ENCODE results near the gene ELMOD2. TPM values are rescaled to one million over a fixed set of nuclear protein-coding genes. Genes with fewer than 3 reads are reported as not detected.
"Not testable (repeated sequence)": the region's sequence is repeated elsewhere in the genome, so short reads cannot be mapped to it uniquely, and the experiment has no call there.

Gene ELMOD2
- total RNA-seq = 10 to 100 TPM; 23.0 to 25.7 TPM
- polyA plus RNA-seq = 10 to 100 TPM in 1 of 2 donors, 1 to 10 TPM in 1; 7.9 to 16.8 TPM
- long read RNA-seq, donor 1, full-length matches to known transcripts = 3 of 6 reads
- long read RNA-seq, donor 1, partial matches to known transcripts = 0 of 6 reads
- long read RNA-seq, donor 1, other reads (novel, unspliced or antisense) = 3 of 6 reads
- long read RNA-seq, donor 2, full-length matches to known transcripts = 4 of 6 reads
- long read RNA-seq, donor 2, partial matches to known transcripts = 0 of 6 reads
- long read RNA-seq, donor 2, other reads (novel, unspliced or antisense) = 2 of 6 reads

GRCh38 chr4:140523857-140524742, at the start of gene ELMOD2:
Gene ELMOD2 (plus strand): TSS chr4:140524168. CDS start chr4:140525429, 1,261 bp downstream.
- intact Hi-C loops (cut with DNase I) = loop anchor here (5.0 to 10.0 kb wide), 2 partner anchors 152 to 331 kb away; partner anchors contain the start of gene SCOC (in 2 of the 2)
- Histone ChIP-seq H3K27ac (ENCODE audit: low read depth in 1 of 2, low read length in 2 of 2) (no peak within 1 kb of the TSS), H3K9me3 (ENCODE audit: control insufficient read depth, low read length) (no peaks in the 10 kb centered on the region), H3K4me3 (ENCODE audit: low read length in 2 of 2) (peak within 1 kb of the TSS; percentile 20 to 77), H3K4me1 (ENCODE audit: control insufficient read depth in 1 of 2, insufficient read depth in 2 of 2, low read length in 2 of 2) (no peaks in the 10 kb centered on the region), H3K27me3 (ENCODE audit: control insufficient read depth in 1 of 2, insufficient read depth in 2 of 2, low read length in 1 of 2) (no peaks in the 10 kb centered on the region), H3K36me3 (ENCODE audit: control insufficient read depth in 1 of 2, insufficient read depth in 2 of 2, low read length in 1 of 2) (no peaks in the 10 kb centered on the region)
- ATAC-seq (ENCODE audit: low FRiP score) = peak; percentile 100
- WGBS, 2 donors = 0 to 1% methylated on average over 72 to 77 of the region's 77 CpGs
- DNase-seq = peak; percentile 100

DNA sequence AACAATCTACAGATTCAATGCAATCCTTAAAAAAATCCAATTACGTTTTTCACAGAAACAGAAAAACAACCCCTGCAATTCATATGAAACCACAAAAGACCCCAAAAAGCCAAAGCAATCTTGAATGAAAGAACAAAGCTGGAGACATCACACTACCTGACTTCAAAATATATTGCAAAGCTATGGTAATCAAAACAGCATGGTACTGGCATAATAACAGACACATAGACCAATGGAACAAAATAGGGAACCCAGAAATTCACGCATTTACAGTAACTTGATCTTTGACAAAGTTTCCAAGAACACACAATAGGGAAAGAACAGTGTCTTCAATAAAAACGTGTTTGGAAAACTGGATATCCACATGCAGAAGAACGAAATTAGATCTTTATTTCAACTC, 40.5 kb upstream of the ELMOD2 start:
- Histone ChIP-seq H3K4me3 (ENCODE audit: low read length in 2 of 2) (no peak overlapping the region), H3K27me3 (ENCODE audit: control insufficient read depth in 1 of 2, insufficient read depth in 2 of 2, low read length in 1 of 2) (no peaks in the 10 kb centered on the region), H3K36me3 (ENCODE audit: control insufficient read depth in 1 of 2, insufficient read depth in 2 of 2, low read length in 1 of 2) (no peaks in the 10 kb centered on the region), H3K9me3 (ENCODE audit: control insufficient read depth, low read length) (no peaks in the 10 kb centered on the region), H3K27ac (ENCODE audit: low read depth in 1 of 2, low read length in 2 of 2) (no peak overlapping the region), H3K4me1 (ENCODE audit: control insufficient read depth in 1 of 2, insufficient read depth in 2 of 2, low read length in 2 of 2) (no peaks in the 10 kb centered on the region)
- WGBS, 2 donors = 87 to 88% methylated on average over 4 of the region's 4 CpGs
- DNase-seq (no peak), ATAC-seq (ENCODE audit: low FRiP score) (no peak)
- intact Hi-C loops (cut with DNase I) = no loop called here

DNA sequence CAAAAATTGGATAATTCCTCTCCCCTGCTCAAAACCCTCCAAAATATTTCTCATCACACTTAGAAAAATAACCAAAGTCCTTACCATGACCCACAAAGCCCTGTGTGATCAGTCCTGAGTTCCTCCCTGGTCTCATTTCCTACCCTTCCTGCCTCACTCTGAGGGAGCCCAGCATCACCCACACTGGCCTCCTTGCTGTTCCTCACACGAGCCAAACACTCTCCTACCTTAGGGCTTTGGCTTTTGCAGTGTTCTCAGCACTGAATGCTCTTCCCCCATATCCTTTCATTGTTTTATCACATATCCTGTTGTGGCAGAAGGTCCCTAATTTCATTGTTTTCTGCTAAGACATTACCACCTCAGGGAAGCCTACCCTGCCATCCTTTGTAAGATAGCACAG, 38.0 kb upstream of the ELMOD2 start:
- WGBS, 2 donors = 29 to 59% methylated on average over 1 of the region's 1 CpG
- ATAC-seq (ENCODE audit: low FRiP score) = no peak
- intact Hi-C loops (cut with DNase I) = no loop called here

DNA sequence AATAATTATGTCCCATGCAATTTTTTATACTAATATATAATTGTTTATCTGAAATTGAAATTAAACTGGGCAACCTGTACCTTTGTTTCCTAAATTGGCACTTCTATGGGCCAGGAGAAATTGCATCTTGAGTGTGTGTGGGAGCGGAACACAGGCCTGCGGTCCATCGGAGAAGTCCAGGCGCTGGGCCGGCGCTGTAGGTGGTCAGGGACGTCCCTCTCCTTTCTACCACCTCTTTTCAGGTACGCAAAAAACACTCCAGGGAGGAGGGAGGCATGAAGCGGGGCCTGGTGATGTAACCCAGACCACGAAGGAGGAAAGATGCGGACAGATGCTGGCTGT, 26.6 kb upstream of the ELMOD2 start:
- WGBS, 2 donors = 87 to 94% methylated on average over 11 of the region's 11 CpGs
- Histone ChIP-seq H3K27me3 (ENCODE audit: control insufficient read depth in 1 of 2, insufficient read depth in 2 of 2, low read length in 1 of 2) (peaks cover 0 to 2% of the 10 kb centered on the region in 2 donors), H3K27ac (ENCODE audit: low read depth in 1 of 2, low read length in 2 of 2) (no peak overlapping the region), H3K36me3 (ENCODE audit: control insufficient read depth in 1 of 2, insufficient read depth in 2 of 2, low read length in 1 of 2) (no peaks in the 10 kb centered on the region), H3K9me3 (ENCODE audit: control insufficient read depth, low read length) (peaks cover 1% of the 10 kb centered on the region), H3K4me3 (ENCODE audit: low read length in 2 of 2) (no peak overlapping the region), H3K4me1 (ENCODE audit: control insufficient read depth in 1 of 2, insufficient read depth in 2 of 2, low read length in 2 of 2) (no peaks in the 10 kb centered on the region)
- intact Hi-C loops (cut with DNase I) = no loop called here
- DNase-seq (no peak), ATAC-seq (ENCODE audit: low FRiP score) (no peak)

More for the DNA sequence above, 38.0 kb upstream of the ELMOD2 start:
- Histone ChIP-seq H3K27ac (ENCODE audit: low read depth in 1 of 2, low read length in 2 of 2) (no peak overlapping the region), H3K4me3 (ENCODE audit: low read length in 2 of 2) (no peak overlapping the region), H3K4me1 (ENCODE audit: control insufficient read depth in 1 of 2, insufficient read depth in 2 of 2, low read length in 2 of 2) (no peaks in the 10 kb centered on the region), H3K27me3 (ENCODE audit: control insufficient read depth in 1 of 2, insufficient read depth in 2 of 2, low read length in 1 of 2) (no peaks in the 10 kb centered on the region), H3K36me3 (ENCODE audit: control insufficient read depth in 1 of 2, insufficient read depth in 2 of 2, low read length in 1 of 2) (no peaks in the 10 kb centered on the region), H3K9me3 (ENCODE audit: control insufficient read depth, low read length) (no peaks in the 10 kb centered on the region)
- no peak for DNase-seq

- H3K4me3 ChIP-seq (ENCODE audit: low read length in 2 of 2) = peak within 1 kb of the TSS in 1 of 2 donors; percentile 27
- H3K36me3 ChIP-seq (ENCODE audit: control insufficient read depth in 1 of 2, insufficient read depth in 2 of 2, low read length in 1 of 2) = no peaks in the 10 kb centered on the region
- ATAC-seq (ENCODE audit: low FRiP score) (no peak), DNase-seq (no peak)
- peaks cover 0 to 2% of the 10 kb centered on the region in 2 donors for H3K27me3 ChIP-seq (ENCODE audit: control insufficient read depth in 1 of 2, insufficient read depth in 2 of 2, low read length in 1 of 2)
- no peak within 1 kb of the TSS for H3K27ac ChIP-seq (ENCODE audit: low read depth in 1 of 2, low read length in 2 of 2)
- H3K4me1 ChIP-seq (ENCODE audit: control insufficient read depth in 1 of 2, insufficient read depth in 2 of 2, low read length in 2 of 2) = no peaks in the 10 kb centered on the region
- H3K9me3 ChIP-seq (ENCODE audit: control insufficient read depth, low read length) = peaks cover 1% of the 10 kb centered on the region
- intact Hi-C loops (cut with DNase I) = no loop called here
- WGBS, 2 donors = 7 to 8% methylated on average over 41 to 68 of the region's 68 CpGs
Measured at GRCh38 chr4:140497747-140498636, 26.0 kb upstream of the ELMOD2 start, which contains the start of gene MGAT4D. Gene MGAT4D (minus strand): TSS chr4:140498293. CDS start chr4:140498222, 71 bp downstream.

DNA sequence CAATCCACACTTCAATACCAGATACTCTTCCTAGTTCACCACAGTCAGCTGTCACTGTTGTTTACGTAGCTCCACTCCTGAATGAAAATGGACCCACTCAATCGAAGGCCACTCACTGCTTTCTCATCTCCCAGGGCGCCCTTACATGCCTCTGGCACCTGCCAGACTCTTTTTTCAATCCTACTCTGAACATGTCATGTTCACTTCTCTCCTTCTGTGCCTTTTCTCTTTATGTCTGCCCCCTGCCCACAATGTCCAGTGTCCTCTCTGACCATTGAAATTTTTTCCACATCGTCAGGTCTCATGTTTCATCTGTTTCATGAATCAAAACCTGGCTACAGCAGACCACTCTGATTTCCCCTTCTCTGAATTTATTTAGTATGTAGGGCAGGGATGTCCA, 24.6 kb upstream of the ELMOD2 start:
- Histone ChIP-seq H3K36me3 (ENCODE audit: control insufficient read depth in 1 of 2, insufficient read depth in 2 of 2, low read length in 1 of 2) (no peaks in the 10 kb centered on the region), H3K9me3 (ENCODE audit: control insufficient read depth, low read length) (peaks cover 1% of the 10 kb centered on the region), H3K4me3 (ENCODE audit: low read length in 2 of 2) (no peak overlapping the region), H3K4me1 (ENCODE audit: control insufficient read depth in 1 of 2, insufficient read depth in 2 of 2, low read length in 2 of 2) (no peaks in the 10 kb centered on the region), H3K27ac (ENCODE audit: low read depth in 1 of 2, low read length in 2 of 2) (no peak overlapping the region), H3K27me3 (ENCODE audit: control insufficient read depth in 1 of 2, insufficient read depth in 2 of 2, low read length in 1 of 2) (peaks cover 0 to 2% of the 10 kb centered on the region in 2 donors)
- WGBS, 2 donors = 86 to 87% methylated on average over 4 of the region's 4 CpGs
- intact Hi-C loops (cut with DNase I) = no loop called here
- no peak for ATAC-seq (ENCODE audit: low FRiP score)
- DNase-seq = no peak

DNA sequence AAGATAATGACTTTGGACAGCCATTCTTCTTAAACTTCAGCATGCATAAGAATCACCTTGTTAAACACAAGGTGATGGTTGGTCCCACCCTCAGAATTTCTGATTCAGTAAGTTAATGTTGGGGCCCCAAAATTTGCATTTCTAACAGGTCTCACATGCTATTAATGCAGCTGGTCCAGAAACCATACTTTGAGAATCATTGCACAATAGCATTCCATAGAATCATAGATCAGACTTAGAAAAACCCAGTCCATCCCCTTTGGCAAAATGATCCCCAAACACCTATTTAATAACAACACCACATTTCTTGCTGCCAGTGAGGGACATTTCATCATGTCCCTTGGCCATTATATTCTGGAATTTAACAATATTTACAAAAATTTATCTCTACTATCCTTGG, 19.7 kb upstream of the ELMOD2 start:
- Histone ChIP-seq H3K4me1 (ENCODE audit: control insufficient read depth in 1 of 2, insufficient read depth in 2 of 2, low read length in 2 of 2) (no peaks in the 10 kb centered on the region), H3K27me3 (ENCODE audit: control insufficient read depth in 1 of 2, insufficient read depth in 2 of 2, low read length in 1 of 2) (peaks cover 0 to 2% of the 10 kb centered on the region in 2 donors), H3K9me3 (ENCODE audit: control insufficient read depth, low read length) (peaks cover under 1% of the 10 kb centered on the region), H3K36me3 (ENCODE audit: control insufficient read depth in 1 of 2, insufficient read depth in 2 of 2, low read length in 1 of 2) (no peaks in the 10 kb centered on the region), H3K27ac (ENCODE audit: low read depth in 1 of 2, low read length in 2 of 2) (no peak overlapping the region), H3K4me3 (ENCODE audit: low read length in 2 of 2) (no peak overlapping the region)
- no peak for DNase-seq
- no peak for ATAC-seq (ENCODE audit: low FRiP score)
- intact Hi-C loops (cut with DNase I) = no loop called here

DNA sequence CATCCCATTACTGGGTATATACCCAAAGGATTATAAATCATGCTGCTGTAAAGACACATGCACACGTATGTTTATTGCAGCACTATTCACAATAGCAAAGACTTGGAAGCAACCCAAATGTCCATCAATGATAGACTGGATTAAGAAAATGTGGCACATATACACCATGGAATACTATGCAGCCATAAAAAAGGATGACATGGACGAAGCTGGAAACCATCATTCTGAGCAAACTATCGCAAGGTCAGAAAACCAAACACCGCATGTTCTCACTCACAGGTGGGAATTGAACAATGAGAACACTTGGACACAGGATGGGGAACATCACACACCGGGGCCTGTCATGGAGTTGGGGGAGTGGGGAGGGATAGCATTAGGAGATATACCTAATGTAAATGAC, 10.2 kb upstream of the ELMOD2 start:
- intact Hi-C loops (cut with DNase I); H3K4me3 ChIP-seq (ENCODE audit: low read length in 2 of 2); H3K27ac ChIP-seq (ENCODE audit: low read depth in 1 of 2, low read length in 2 of 2); H3K9me3 ChIP-seq (ENCODE audit: control insufficient read depth, low read length); H3K36me3 ChIP-seq (ENCODE audit: control insufficient read depth in 1 of 2, insufficient read depth in 2 of 2, low read length in 1 of 2); DNase-seq; H3K27me3 ChIP-seq (ENCODE audit: control insufficient read depth in 1 of 2, insufficient read depth in 2 of 2, low read length in 1 of 2); H3K4me1 ChIP-seq (ENCODE audit: control insufficient read depth in 1 of 2, insufficient read depth in 2 of 2, low read length in 2 of 2); ATAC-seq (ENCODE audit: low FRiP score): not testable (repeated sequence)
- WGBS, 2 donors = 92 to 93% methylated on average over 5 of the region's 5 CpGs

Data from aorta (tissue), 5 donors.